ENCODE results near the gene ARF5. TPM values are rescaled to one million over a fixed set of nuclear protein-coding genes. Genes with fewer than 3 reads are reported as not detected.

The ARF5 gene
- total RNA-seq, 1 experiment from 2014 or later, result 83.5 TPM

DNA sequence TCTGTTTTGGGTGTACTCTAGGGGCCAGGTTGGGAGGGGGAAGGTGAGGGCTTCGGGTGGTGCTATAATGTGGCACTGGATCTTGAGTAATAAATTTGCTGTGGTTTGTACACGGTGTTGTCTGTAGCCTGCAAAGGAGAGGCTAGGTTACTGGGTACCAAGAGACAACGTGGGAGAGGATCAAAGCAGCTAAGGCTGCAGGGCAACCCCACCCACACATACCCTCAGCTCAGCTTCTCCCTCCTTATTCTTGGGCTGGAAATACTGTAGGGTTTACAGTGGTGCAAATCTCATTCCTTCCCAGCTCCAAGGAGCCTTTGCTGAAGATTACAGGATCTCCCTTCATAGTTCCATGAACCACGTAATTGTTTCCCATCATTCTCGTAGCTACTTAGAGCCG is 3.4 kb downstream of the ARF5 start:
- no peak for TF ChIP-seq EZH2 (IDR thresholded peaks at IDR 0.05; ENCODE audit: borderline replicate concordance, low read depth, low read length, poor library complexity, severe bottlenecking)
- TF ChIP-seq, protein P1, sequence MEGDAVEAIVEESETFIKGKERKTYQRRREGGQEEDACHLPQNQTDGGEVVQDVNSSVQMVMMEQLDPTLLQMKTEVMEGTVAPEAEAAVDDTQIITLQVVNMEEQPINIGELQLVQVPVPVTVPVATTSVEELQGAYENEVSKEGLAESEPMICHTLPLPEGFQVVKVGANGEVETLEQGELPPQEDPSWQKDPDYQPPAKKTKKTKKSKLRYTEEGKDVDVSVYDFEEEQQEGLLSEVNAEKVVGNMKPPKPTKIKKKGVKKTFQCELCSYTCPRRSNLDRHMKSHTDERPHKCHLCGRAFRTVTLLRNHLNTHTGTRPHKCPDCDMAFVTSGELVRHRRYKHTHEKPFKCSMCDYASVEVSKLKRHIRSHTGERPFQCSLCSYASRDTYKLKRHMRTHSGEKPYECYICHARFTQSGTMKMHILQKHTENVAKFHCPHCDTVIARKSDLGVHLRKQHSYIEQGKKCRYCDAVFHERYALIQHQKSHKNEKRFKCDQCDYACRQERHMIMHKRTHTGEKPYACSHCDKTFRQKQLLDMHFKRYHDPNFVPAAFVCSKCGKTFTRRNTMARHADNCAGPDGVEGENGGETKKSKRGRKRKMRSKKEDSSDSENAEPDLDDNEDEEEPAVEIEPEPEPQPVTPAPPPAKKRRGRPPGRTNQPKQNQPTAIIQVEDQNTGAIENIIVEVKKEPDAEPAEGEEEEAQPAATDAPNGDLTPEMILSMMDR (conservative IDR thresholded peaks at IDR 0.05; ENCODE audit: low read depth, low read length), result no peak
- Histone ChIP-seq H3K4me3 (ENCODE audit: low read depth, low read length, poor library complexity, severe bottlenecking) (no peak overlapping the region), H3K27me3 (replicated peaks; ENCODE audit: insufficient read depth, low read depth, low read length, poor library complexity) (no peaks in the 10 kb centered on the region), H3K4me1 (ENCODE audit: insufficient read depth, low read length, poor library complexity, severe bottlenecking) (peaks cover 9% of the 10 kb centered on the region), H3K36me3 (ENCODE audit: insufficient read depth, low read length, poor library complexity, severe bottlenecking) (peaks cover 20% of the 10 kb centered on the region), H3K27ac (ENCODE audit: low read depth, low read length, poor library complexity, severe bottlenecking) (no peak overlapping the region), H3K9me3 (ENCODE audit: low read depth, low read length, poor library complexity, severe bottlenecking) (no peaks in the 10 kb centered on the region)
- ChIA-PET CTCF (no interaction called here), POLR2A (ENCODE audit: low non-redundant PET) (no interaction called here)
- DNase-seq (ENCODE audit: low spot score), result no peak
- no TSS peak for BruUV-seq (replicated peaks)
- intact Hi-C loops (cut with micrococcal nuclease; ENCODE audit: unreplicated experiment), result no loop called here

DNA sequence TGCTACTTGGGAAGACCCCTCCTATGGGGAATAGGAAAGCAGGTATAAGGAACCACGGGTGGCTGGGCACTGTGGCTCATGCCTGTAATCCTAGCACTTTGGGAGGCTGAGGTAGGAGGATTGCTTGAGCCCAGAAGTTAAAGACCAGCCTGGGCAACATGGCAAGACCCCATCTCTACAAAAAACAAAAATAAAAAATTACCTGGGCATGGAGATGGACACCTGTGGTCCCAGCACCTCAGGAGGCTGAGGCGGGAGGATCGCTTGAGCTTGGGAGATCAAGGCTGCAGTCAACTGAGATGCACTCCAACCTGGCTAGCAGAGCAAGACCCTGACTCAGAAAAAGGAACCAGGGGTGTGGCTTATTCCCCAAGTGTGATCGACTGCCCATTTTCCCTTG is 4.3 kb downstream of the ARF5 start:
- TF ChIP-seq, protein P1 (conservative IDR thresholded peaks at IDR 0.05; ENCODE audit: low read depth, low read length), result no peak
- no peak for TF ChIP-seq EZH2 (IDR thresholded peaks at IDR 0.05; ENCODE audit: borderline replicate concordance, low read depth, low read length, poor library complexity, severe bottlenecking)
- Histone ChIP-seq H3K36me3 (ENCODE audit: insufficient read depth, low read length, poor library complexity, severe bottlenecking) (peaks cover 20% of the 10 kb centered on the region), H3K4me1 (ENCODE audit: insufficient read depth, low read length, poor library complexity, severe bottlenecking) (peaks cover 9% of the 10 kb centered on the region), H3K27ac (ENCODE audit: low read depth, low read length, poor library complexity, severe bottlenecking) (no peak overlapping the region), H3K9me3 (ENCODE audit: low read depth, low read length, poor library complexity, severe bottlenecking) (no peaks in the 10 kb centered on the region), H3K4me3 (ENCODE audit: low read depth, low read length, poor library complexity, severe bottlenecking) (no peak overlapping the region), H3K27me3 (replicated peaks; ENCODE audit: insufficient read depth, low read depth, low read length, poor library complexity) (no peaks in the 10 kb centered on the region)
- DNase-seq (ENCODE audit: low spot score), result no peak
- intact Hi-C loops (cut with micrococcal nuclease; ENCODE audit: unreplicated experiment), result no loop called here
- ChIA-PET POLR2A (ENCODE audit: low non-redundant PET) (no interaction called here), CTCF (no interaction called here)
- BruUV-seq (replicated peaks), result no TSS peak

DNA sequence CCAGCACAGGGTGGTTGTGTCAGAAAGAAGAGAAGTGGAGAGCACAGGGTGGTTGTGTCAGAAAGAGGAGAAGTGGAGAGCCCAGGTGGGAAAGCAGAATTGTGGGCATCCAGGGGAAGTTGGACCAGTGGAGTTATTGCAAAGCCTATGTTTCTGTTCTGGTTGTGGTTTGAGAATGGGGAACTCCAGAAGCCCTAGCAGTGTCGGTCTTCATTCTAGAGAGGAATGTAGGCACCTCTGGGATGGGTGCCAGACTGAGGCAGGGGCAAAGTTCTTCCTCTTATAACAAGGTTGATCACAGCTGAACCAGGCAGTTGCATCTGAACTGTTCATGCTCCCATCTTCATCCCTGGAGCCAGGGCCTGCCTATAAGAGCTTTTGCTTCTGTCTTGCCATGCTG is 6.3 kb downstream of the ARF5 start:
- POLR2A ChIA-PET (ENCODE audit: low non-redundant PET), result no interaction called here

More for the DNA sequence above, 6.3 kb downstream of the ARF5 start:
- no peak overlapping the region for H3K4me3 ChIP-seq (ENCODE audit: low read depth, low read length, poor library complexity, severe bottlenecking)
- BruUV-seq (replicated peaks), result no TSS peak
- intact Hi-C loops (cut with micrococcal nuclease; ENCODE audit: unreplicated experiment), result no loop called here
- H3K27me3 ChIP-seq (replicated peaks; ENCODE audit: insufficient read depth, low read depth, low read length, poor library complexity), result peaks cover 3% of the 10 kb centered on the region
- CTCF ChIA-PET, result interaction anchor here (0.6 kb wide), 1 partner anchor 336 kb away, joined by 8 read pairs; no protein-coding TSS in a partner anchor
- peaks cover 19% of the 10 kb centered on the region for H3K36me3 ChIP-seq (ENCODE audit: insufficient read depth, low read length, poor library complexity, severe bottlenecking)
- H3K27ac ChIP-seq (ENCODE audit: low read depth, low read length, poor library complexity, severe bottlenecking), result no peak overlapping the region
- H3K9me3 ChIP-seq (ENCODE audit: low read depth, low read length, poor library complexity, severe bottlenecking), result no peaks in the 10 kb centered on the region
- no peak for DNase-seq (ENCODE audit: low spot score)
- no peak for TF ChIP-seq EZH2 (IDR thresholded peaks at IDR 0.05; ENCODE audit: borderline replicate concordance, low read depth, low read length, poor library complexity, severe bottlenecking)
- TF ChIP-seq, protein P1 (conservative IDR thresholded peaks at IDR 0.05; ENCODE audit: low read depth, low read length), result no peak
- peaks cover 2% of the 10 kb centered on the region for H3K4me1 ChIP-seq (ENCODE audit: insufficient read depth, low read length, poor library complexity, severe bottlenecking)

All from A673 (cell line).